BE2C (cell line): Measurements from ENCODE around the gene PELI3.

Experiments
- DNase-seq: peaks from one replicate; pipeline ENCODE4 v3.0.0-alpha.2; 2020
- H3K27me3 ChIP-seq: fragments of 250-450 bp; sonication (Bioruptor Pico); 2 replicates; pipeline ENCODE4 v1.5.1; 2020; ENCODE audit warnings: mild to moderate bottlenecking
- H3K36me3 ChIP-seq: fragments of 250-450 bp; sonication (Bioruptor Pico); 2 replicates; pipeline ENCODE4 v1.5.1; 2020; ENCODE audit warnings: mild to moderate bottlenecking
- H3K4me1 ChIP-seq: fragments of 250-450 bp; sonication (Bioruptor Pico); 2 replicates; pipeline ENCODE4 v1.5.1; 2020
- H3K4me3 ChIP-seq: 2 replicates; pipeline ENCODE4 v1.5.1; 2011; ENCODE audit warnings: low read depth, low read length
- H3K9me3 ChIP-seq: fragments of 250-450 bp; sonication (Bioruptor Pico); 2 replicates; pipeline ENCODE4 v1.5.1; 2020
- CTCF ChIP-seq: IDR thresholded peaks from 2 replicates; pipeline ENCODE4 v1.5.1; 2012; ENCODE audit warnings: mild to moderate bottlenecking, low read depth, low read length

Gene PELI3

GRCh38 chr11:66475349-66476172 is 8.9 kb downstream of the PELI3 start:
- TF ChIP-seq CTCF: no peak
- Histone ChIP-seq H3K27me3 (no peaks in the 10 kb centered on the region), H3K4me3 (no peak overlapping the region), H3K4me1 (no peaks in the 10 kb centered on the region), H3K9me3 (no peaks in the 10 kb centered on the region), H3K36me3 (no peaks in the 10 kb centered on the region; the same call in 1 of the 2 replicates)
- no peak for DNase-seq

GRCh38 chr11:66476173-66476840 is 9.6 kb downstream of the PELI3 start:
- TF ChIP-seq CTCF: no peak
- no peaks in the 10 kb centered on the region for H3K4me1 ChIP-seq
- no peaks in the 10 kb centered on the region for H3K27me3 ChIP-seq
- H3K36me3 ChIP-seq: no peaks in the 10 kb centered on the region; the same call in 1 of the 2 replicates
- no peak for DNase-seq
- no peak overlapping the region for H3K4me3 ChIP-seq
- H3K9me3 ChIP-seq: no peaks in the 10 kb centered on the region

GRCh38 chr11:66476841-66477251 is 10.1 kb downstream of the PELI3 start:
- Histone ChIP-seq H3K9me3 (no peaks in the 10 kb centered on the region), H3K4me1 (no peaks in the 10 kb centered on the region), H3K4me3 (no peak overlapping the region), H3K27me3 (no peaks in the 10 kb centered on the region), H3K36me3 (no peaks in the 10 kb centered on the region; the same call in 1 of the 2 replicates)
- no peak for DNase-seq
- no peak for TF ChIP-seq CTCF

GRCh38 chr11:66477263-66478201 is 10.8 kb downstream of the PELI3 start:
- Histone ChIP-seq H3K4me3 (no peak overlapping the region), H3K36me3 (no peaks in the 10 kb centered on the region; the same call in 1 of the 2 replicates), H3K9me3 (no peaks in the 10 kb centered on the region), H3K27me3 (no peaks in the 10 kb centered on the region), H3K4me1 (no peaks in the 10 kb centered on the region)
- no peak for TF ChIP-seq CTCF
- no peak for DNase-seq

- Histone ChIP-seq H3K9me3 (no peaks in the 10 kb centered on the region), H3K4me3 (peak overlapping the region; percentile 75), H3K27me3 (no peaks in the 10 kb centered on the region), H3K4me1 (no peaks in the 10 kb centered on the region), H3K36me3 (no peaks in the 10 kb centered on the region)
- TF ChIP-seq CTCF: peak; percentile 79
- DNase-seq: no peak
These were observed 12.2 kb downstream of the PELI3 start for GRCh38 chr11:66478729-66479393.
